B cell (primary cell): ENCODE measurements around the gene RGSL1. TPM values are rescaled to one million over a fixed set of nuclear protein-coding genes. Genes with fewer than 3 reads are reported as not detected.
"Not testable (repeated sequence)": the region's sequence is repeated elsewhere in the genome, so short reads cannot be mapped to it uniquely, and the experiment has no call there.

ENCODE experiments used
- ATAC-seq: fragments of 200-7000 bp; cut with Tn5 transposase; one replicate; pipeline ENCODE4 v1.10.0; 2021; ENCODE audit warnings: low read depth, mild to moderate bottlenecking, moderate number of reproducible peaks, moderate library complexity
- CTCF ChIA-PET: fragments of 350-600 bp; sonication (Branson Sonifier 250); formaldehyde crosslinking; loops from one replicate; lab custom pipeline; 2021; ENCODE audit warnings: antibody characterized with exemption, inconsistent platforms; lab: Charles Lee
- POLR2A ChIA-PET: fragments of 350-600 bp; sonication (Branson Sonifier 250); formaldehyde crosslinking; loops from one replicate; lab custom pipeline; 2021; ENCODE audit warnings: antibody characterized with exemption; lab: Charles Lee
- DNase-seq: peaks from one replicate; pipeline ENCODE4 v3.0.0; 2013
- H2AFZ ChIP-seq: 2 replicates; pipeline ENCODE4 v1.6.1; 2012; ENCODE audit warnings: mild to moderate bottlenecking, low read depth, low read length; ENCODE audit not compliant: insufficient read depth, poor library complexity, severe bottlenecking
- H3K27ac ChIP-seq, 2 donors: 1 replicate in 1 of 2; 2 replicates in 1 of 2; pipeline ENCODE4 v1.5.1; 2012 to 2013; ENCODE audit warnings: low read length in 2 of 2, mild to moderate bottlenecking in 2 of 2, moderate library complexity in 1 of 2
- H3K27me3 ChIP-seq, 4 experiments: fragments of 200-600 bp in 1 of 4; sonication (generic) in 1 of 4; replicated peaks in 1 of 4; 1 replicate in 2 of 4; 2 replicates in 2 of 4; pipeline versions ENCODE4 v1.6.1 to v1.7.0; 2013 to 2016; ENCODE audit warnings: low read length in 3 of 4, mild to moderate bottlenecking in 2 of 4, mixed read lengths in 1 of 4, moderate library complexity in 1 of 4; ENCODE audit not compliant: insufficient read depth in 4 of 4, control insufficient read depth in 3 of 4; ENCODE audit errors: control extremely low read depth in 1 of 4
- H3K36me3 ChIP-seq, 2 experiments: replicated peaks in 1 of 2; 1 replicate in 1 of 2; 2 replicates in 1 of 2; pipeline versions ENCODE4 v1.6.1 to v1.7.1; 2013; ENCODE audit warnings: low read length in 1 of 2; ENCODE audit not compliant: insufficient read depth in 2 of 2, control insufficient read depth in 1 of 2; ENCODE audit errors: control extremely low read depth in 1 of 2, extremely low read depth in 1 of 2
- H3K4me1 ChIP-seq, 2 donors: fragments of 200-600 bp in 1 of 2; sonication (generic) in 1 of 2; 1 replicate in 1 of 2; 2 replicates in 1 of 2; pipeline versions ENCODE4 v1.5.1 to v1.6.1; 2013 to 2017; ENCODE audit warnings: low read length in 2 of 2; ENCODE audit not compliant: control insufficient read depth in 2 of 2, insufficient read depth in 2 of 2
- H3K4me2 ChIP-seq: replicated peaks from 2 replicates; pipeline ENCODE3; 2012; ENCODE audit warnings: mild to moderate bottlenecking, low read depth, low read length; ENCODE audit not compliant: poor library complexity, severe bottlenecking
- H3K4me3 ChIP-seq, 5 experiments: fragments of 200-600 bp in 1 of 5; sonication (generic) in 1 of 5; 1 replicate in 3 of 5; 2 replicates in 2 of 5; pipeline versions ENCODE4 v1.5.1 to v1.7.0; 2011 to 2016; ENCODE audit warnings: low read length in 4 of 5, mild to moderate bottlenecking in 4 of 5, low read depth in 2 of 5, control low read depth in 1 of 5, moderate library complexity in 1 of 5; ENCODE audit not compliant: insufficient read depth in 1 of 5; ENCODE audit errors: control extremely low read depth in 1 of 5, extremely low read depth in 1 of 5
- H3K79me2 ChIP-seq: fragments of 200-600 bp; sonication (generic); one replicate; pipeline ENCODE4 v1.6.0; 2016; ENCODE audit warnings: low read length; ENCODE audit not compliant: control insufficient read depth, insufficient read depth
- H3K9ac ChIP-seq: fragments of 200-600 bp; sonication (generic); 2 replicates; pipeline ENCODE4 v1.6.1; 2017; ENCODE audit warnings: mild to moderate bottlenecking, low read length, moderate library complexity
- H3K9me3 ChIP-seq, 3 donors: one replicate each; pipeline versions ENCODE4 v1.6.1 to v1.7.1; 2013; ENCODE audit warnings: low read length in 2 of 3; ENCODE audit not compliant: control insufficient read depth in 2 of 3, insufficient read depth in 1 of 3; ENCODE audit errors: control extremely low read depth in 1 of 3
- H4K20me1 ChIP-seq: 2 replicates; pipeline ENCODE4 v1.6.0; 2012; ENCODE audit warnings: mild to moderate bottlenecking, low read length; ENCODE audit not compliant: insufficient read depth, control insufficient read depth, poor library complexity, severe bottlenecking
- H3K27ac Mint-ChIP-seq: one replicate; pipeline ENCODE4 v1.8.0; 2021; ENCODE audit warnings: mixed read lengths
- H3K27me3 Mint-ChIP-seq: one replicate; pipeline ENCODE4 v1.8.0; 2021; ENCODE audit warnings: mixed read lengths
- H3K4me1 Mint-ChIP-seq: one replicate; pipeline ENCODE4 v1.8.0; 2021; ENCODE audit warnings: mixed read lengths
- H3K4me3 Mint-ChIP-seq: one replicate; pipeline ENCODE4 v1.8.0; 2021; ENCODE audit warnings: mixed read lengths
- H3K9me3 Mint-ChIP-seq: one replicate; pipeline ENCODE4 v1.8.0; 2022; ENCODE audit warnings: mixed read lengths; ENCODE audit not compliant: insufficient read depth
- CTCF ChIP-seq: fragments of 200-600 bp; IDR thresholded peaks from one replicate; pipeline ENCODE4 v1.8.0; 2022; ENCODE audit warnings: antibody characterized with exemption, mild to moderate bottlenecking
- EZH2 ChIP-seq: IDR thresholded peaks from 2 replicates; pipeline ENCODE4 v1.6.1; 2012; ENCODE audit warnings: borderline replicate concordance, low read depth, mild to moderate bottlenecking, moderate library complexity, low read length; ENCODE audit not compliant: insufficient read depth, poor library complexity, severe bottlenecking
- WGBS: methylation state at CpG from one replicate; pipeline ENCODE4 v1.1.5; 2013; ENCODE audit warnings: missing lambda C conversion rate; ENCODE audit not compliant: insufficient coverage; 5-methylcytosine and 5-hydroxymethylcytosine counted together
- intact Hi-C: fragments of 100-400 bp; cut with micrococcal nuclease; formaldehyde crosslinking; loops from one replicate; pipeline ENCODE4 v1.10.0; 2022
- polyA plus RNA-seq: library from polyadenylated mRNA; depleted of rRNA; stranded (reverse); fragments of >200 nt; gene quantifications from 2 replicates; pipeline ENCODE4 v1.2.3, GENCODE V29; 2012
- total RNA-seq, 2 donors: library from RNA; stranded (reverse); fragments of 120-200 nt in 1 of 2; gene quantifications; 1 replicate in 1 of 2; 2 replicates in 1 of 2; pipeline versions ENCODE4 v1.2.3 to v1.2.4, GENCODE V29; 2013 to 2022

Gene RGSL1
- total and polyA plus RNA-seq, 2 donors (not counting 1 experiment from before 2014, with no cell fraction given): not detected

GRCh38 chr1:182525342-182525741 is 75.4 kb downstream of the RGSL1 start:
- H3K4me2 ChIP-seq: no peak overlapping the region
- no peaks in the 10 kb centered on the region for H3K4me1 Mint-ChIP-seq
- no peak overlapping the region for H3K27ac Mint-ChIP-seq
- ChIA-PET POLR2A (no interaction called here), CTCF (no interaction called here)
- H3K27ac ChIP-seq: no peak overlapping the region
- intact Hi-C loops: no loop called here
- TF ChIP-seq EZH2 (no peak), CTCF (no peak)
- H4K20me1 ChIP-seq: no peaks in the 10 kb centered on the region
- no peak overlapping the region for H3K4me3 ChIP-seq
- H3K79me2 ChIP-seq: no peaks in the 10 kb centered on the region
- peaks cover 14% of the 10 kb centered on the region for H3K9me3 Mint-ChIP-seq
- DNase-seq: no peak
- H3K9me3 ChIP-seq: peaks cover 11 to 29% (median 13%) of the 10 kb centered on the region in 3 donors
- H3K4me1 ChIP-seq: no peaks in the 10 kb centered on the region
- peaks cover 7% of the 10 kb centered on the region for H3K27me3 Mint-ChIP-seq
- peaks cover 0 to 3% (median 0%) of the 10 kb centered on the region in 4 experiments for H3K27me3 ChIP-seq
- no peak overlapping the region for H3K9ac ChIP-seq
- ATAC-seq: no peak
- no peak overlapping the region for H3K4me3 Mint-ChIP-seq
- H3K36me3 ChIP-seq: no peaks in the 10 kb centered on the region
- no peak overlapping the region for H2AFZ ChIP-seq

- no CpG with 5 or more reads among the region's 2 CpGs for WGBS
- Histone ChIP-seq H3K4me2 (no peak overlapping the region), H3K9ac (no peak overlapping the region), H4K20me1 (no peaks in the 10 kb centered on the region), H3K9me3 (peaks cover 11 to 29% (median 13%) of the 10 kb centered on the region in 3 donors), H3K4me3 (no peak overlapping the region), H3K79me2 (no peaks in the 10 kb centered on the region), H2AFZ (no peak overlapping the region), H3K4me1 (no peaks in the 10 kb centered on the region), H3K27ac (no peak overlapping the region), H3K27me3 (no peaks in the 10 kb centered on the region), H3K36me3 (no peaks in the 10 kb centered on the region)
- no peak overlapping the region for H3K4me3 Mint-ChIP-seq
- H3K9me3 Mint-ChIP-seq: peaks cover 14% of the 10 kb centered on the region
- ChIA-PET POLR2A (no interaction called here), CTCF (no interaction called here)
- no peaks in the 10 kb centered on the region for H3K4me1 Mint-ChIP-seq
- ATAC-seq (no peak), DNase-seq (no peak)
- peaks cover 3% of the 10 kb centered on the region for H3K27me3 Mint-ChIP-seq
- no peak for TF ChIP-seq CTCF
- no peak for TF ChIP-seq EZH2
- intact Hi-C loops: no loop called here
- no peak overlapping the region for H3K27ac Mint-ChIP-seq
These were observed 77.7 kb downstream of the RGSL1 start for GRCh38 chr1:182527680-182528079.

GRCh38 chr1:182528206-182528605 is 78.3 kb downstream of the RGSL1 start:
- intact Hi-C loops, H3K9ac ChIP-seq, H3K27ac Mint-ChIP-seq, H3K4me1 ChIP-seq, H3K79me2 ChIP-seq, ATAC-seq, H4K20me1 ChIP-seq, H3K4me3 ChIP-seq, POLR2A ChIA-PET, H3K4me1 Mint-ChIP-seq, H3K4me2 ChIP-seq, H3K27me3 ChIP-seq, H3K27me3 Mint-ChIP-seq, DNase-seq, H3K27ac ChIP-seq, H3K4me3 Mint-ChIP-seq, H3K36me3 ChIP-seq, H2AFZ ChIP-seq, CTCF ChIA-PET: not testable (repeated sequence)
- 96% methylated on average over 5 of the region's 5 CpGs for WGBS
- H3K9me3 ChIP-seq: peaks cover 10 to 29% (median 13%) of the 10 kb centered on the region in 3 donors
- H3K9me3 Mint-ChIP-seq: peaks cover 14% of the 10 kb centered on the region
